Neural progenitor cell (in vitro differentiated cells): ENCODE data around the gene FOLR1. TPM values are rescaled to one million over a fixed set of nuclear protein-coding genes. Genes with fewer than 3 reads are reported as not detected.

Source experiments
- DNase-seq: peaks from one replicate; pipeline ENCODE4 v3.0.0-alpha.2; 2016; ENCODE audit warnings: low spot score
- H2AFZ ChIP-seq: fragments of 200-600 bp; sonication (generic); replicated peaks from 2 replicates; pipeline ENCODE4 v1.6.1; 2016; ENCODE audit warnings: antibody characterized with exemption
- H3F3A ChIP-seq: fragments of 200-600 bp; sonication (generic); 2 replicates; pipeline ENCODE4 v1.6.1; 2016; ENCODE audit warnings: antibody characterized with exemption, low read depth
- H3K27ac ChIP-seq: fragments of 200-600 bp; sonication (generic); 2 replicates; pipeline ENCODE4 v1.5.1; 2016; ENCODE audit warnings: mild to moderate bottlenecking
- H3K27me3 ChIP-seq: fragments of 200-600 bp; sonication (generic); 2 replicates; pipeline ENCODE4 v1.6.1; 2016; ENCODE audit warnings: mild to moderate bottlenecking, moderate library complexity
- H3K36me3 ChIP-seq: fragments of 200-600 bp; sonication (generic); 2 replicates; pipeline ENCODE4 v1.5.1; 2016
- H3K4me1 ChIP-seq: fragments of 200-600 bp; sonication (generic); 2 replicates; pipeline ENCODE4 v1.6.1; 2016; ENCODE audit warnings: mixed run types
- H3K4me2 ChIP-seq: fragments of 200-600 bp; sonication (generic); 2 replicates; pipeline ENCODE4 v1.6.1; 2016
- H3K4me3 ChIP-seq: fragments of 200-600 bp; sonication (generic); 2 replicates; pipeline ENCODE4 v1.5.1; 2016
- H3K79me2 ChIP-seq: fragments of 200-600 bp; sonication (generic); 2 replicates; pipeline ENCODE4 v1.6.1; 2016; ENCODE audit warnings: low read depth
- H3K9ac ChIP-seq: fragments of 200-600 bp; sonication (generic); 2 replicates; pipeline ENCODE4 v1.6.1; 2016
- H3K9me3 ChIP-seq: fragments of 200-600 bp; sonication (generic); 2 replicates; pipeline ENCODE4 v1.5.1; 2016; ENCODE audit warnings: low read depth
- H4K20me1 ChIP-seq: fragments of 200-600 bp; sonication (generic); 2 replicates; pipeline ENCODE4 v1.6.1; 2016; ENCODE audit warnings: low read depth
- H3K27ac Mint-ChIP-seq: 3 replicates; pipeline ENCODE4 v1.8.0; 2021; ENCODE audit warnings: mixed read lengths
- H3K27me3 Mint-ChIP-seq: 2 replicates; pipeline ENCODE4 v1.8.0; 2022; ENCODE audit warnings: low read depth, mild to moderate bottlenecking, inconsistent platforms, moderate library complexity, mixed read lengths; ENCODE audit not compliant: insufficient read depth
- H3K36me3 Mint-ChIP-seq: 3 replicates; pipeline ENCODE4 v1.8.0; 2021; ENCODE audit warnings: mixed read lengths
- H3K4me1 Mint-ChIP-seq: 3 replicates; pipeline ENCODE4 v1.8.0; 2021; ENCODE audit warnings: mixed read lengths
- H3K4me3 Mint-ChIP-seq: 3 replicates; pipeline ENCODE4 v1.8.0; 2021; ENCODE audit warnings: mild to moderate bottlenecking, moderate library complexity, mixed read lengths
- H3K9me3 Mint-ChIP-seq: 3 replicates; pipeline ENCODE4 v1.8.0; 2020; ENCODE audit warnings: mixed read lengths
- CTCF ChIP-seq: fragments of 200-600 bp; sonication (generic); IDR thresholded peaks from 2 replicates; pipeline ENCODE4 v1.5.1; 2017; ENCODE audit warnings: antibody characterized with exemption, mild to moderate bottlenecking
- EZH2 ChIP-seq: fragments of 200-600 bp; sonication (generic); IDR thresholded peaks from 2 replicates; pipeline ENCODE4 v1.6.1; 2017; ENCODE audit warnings: antibody characterized with exemption, mild to moderate bottlenecking, moderate library complexity
- EZH2phosphoT487 ChIP-seq: fragments of 200-600 bp; sonication (generic); IDR thresholded peaks from 2 replicates; pipeline ENCODE4 v1.6.1; 2017; ENCODE audit warnings: antibody characterized with exemption
- total RNA-seq: library from RNA; depleted of rRNA; stranded (reverse); fragments of >200 nt; gene quantifications from 2 replicates; pipeline ENCODE4 v1.2.3, GENCODE V29; 2015; ENCODE audit warnings: low replicate concordance

The FOLR1 gene
- total RNA-seq, 1 donor from 2014 or later, result 3.6 TPM

- Histone ChIP-seq H3F3A (no peaks in the 10 kb centered on the region), H4K20me1 (peaks cover 19% of the 10 kb centered on the region)
Observed at GRCh38 chr11:72229925-72230763, 38.2 kb downstream of the FOLR1 start.

GRCh38 chr11:72230764-72231365 is 38.9 kb downstream of the FOLR1 start:
- no peak overlapping the region for H3K4me3 ChIP-seq
- no peak for DNase-seq
- H3K27ac Mint-ChIP-seq, result no peak overlapping the region

More at GRCh38 chr11:72229925-72230763, 38.2 kb downstream of the FOLR1 start:
- H3K9ac ChIP-seq, result no peak overlapping the region
- H3K27me3 Mint-ChIP-seq, result peaks cover 4% of the 10 kb centered on the region
- no peak overlapping the region for H3K4me2 ChIP-seq
- peaks cover 5% of the 10 kb centered on the region for H3K4me1 ChIP-seq
- H3K27me3 ChIP-seq, result no peaks in the 10 kb centered on the region
- no peak for DNase-seq
- no peaks in the 10 kb centered on the region for H3K36me3 ChIP-seq
- no peak overlapping the region for H3K4me3 ChIP-seq
- TF ChIP-seq EZH2phosphoT487, result no peak
- no peak for TF ChIP-seq CTCF
- no peak for TF ChIP-seq EZH2
- H3K4me1 Mint-ChIP-seq, result peaks cover 19% of the 10 kb centered on the region
- no peaks in the 10 kb centered on the region for H3K9me3 Mint-ChIP-seq
- H2AFZ ChIP-seq, result no peak overlapping the region
- no peaks in the 10 kb centered on the region for H3K9me3 ChIP-seq
- no peak overlapping the region for H3K4me3 Mint-ChIP-seq
- H3K79me2 ChIP-seq, result peaks cover 22% of the 10 kb centered on the region
- H3K27ac Mint-ChIP-seq, result no peak overlapping the region
- H3K36me3 Mint-ChIP-seq, result peaks cover 38% of the 10 kb centered on the region
- H3K27ac ChIP-seq, result no peak overlapping the region

More at GRCh38 chr11:72230764-72231365, 38.9 kb downstream of the FOLR1 start:
- Histone ChIP-seq H3K4me1 (peaks cover under 1% of the 10 kb centered on the region), H3K36me3 (no peaks in the 10 kb centered on the region), H2AFZ (no peak overlapping the region), H3K9ac (no peak overlapping the region), H3K4me2 (no peak overlapping the region), H3K79me2 (peaks cover 15% of the 10 kb centered on the region), H3K9me3 (no peaks in the 10 kb centered on the region), H3F3A (no peaks in the 10 kb centered on the region), H3K27me3 (no peaks in the 10 kb centered on the region), H4K20me1 (peaks cover 15% of the 10 kb centered on the region), H3K27ac (no peak overlapping the region)
- TF ChIP-seq EZH2 (no peak), CTCF (no peak), EZH2phosphoT487 (no peak)
- H3K9me3 Mint-ChIP-seq, result no peaks in the 10 kb centered on the region
- no peak overlapping the region for H3K4me3 Mint-ChIP-seq
- peaks cover 38% of the 10 kb centered on the region for H3K36me3 Mint-ChIP-seq
- H3K4me1 Mint-ChIP-seq, result peaks cover 13% of the 10 kb centered on the region
- H3K27me3 Mint-ChIP-seq, result peaks cover 2% of the 10 kb centered on the region
